ENCODE measurements around the gene INPP5A. TPM values are rescaled to one million over a fixed set of nuclear protein-coding genes. Genes with fewer than 3 reads are reported as not detected.

Gene INPP5A
- total RNA-seq, 4 donors from 2014 or later: 16.9 to 58.2 (median 29.5) TPM

- Histone ChIP-seq H3K4me3 (no peak overlapping the region), H3K27ac (no peak overlapping the region), H3K4me1 (peaks cover 15 to 62% (median 17%) of the 10 kb centered on the region in 3 donors), H3K9me3 (no peaks in the 10 kb centered on the region), H3K36me3 (peaks cover 0 to 4% (median 0%) of the 10 kb centered on the region in 3 donors), H3K27me3 (no peaks in the 10 kb centered on the region)
- no peak for DNase-seq
- no peak for TF ChIP-seq POLR2A (IDR thresholded peaks at IDR 0.05)
- no peak for TF ChIP-seq CTCF (IDR thresholded peaks at IDR 0.05)
- whole genome bisulfite sequencing, 2 donors: 77 to 79% methylated on average over 8 to 20 of the region's 29 CpGs
- intact Hi-C loops (cut with DNase I): no loop called here
Measured at GRCh38 chr10:132579027-132579859, 41.7 kb downstream of the INPP5A start.

GRCh38 chr10:132580143-132580542, 42.6 kb downstream of the INPP5A start:
- Histone ChIP-seq H3K27me3 (no peaks in the 10 kb centered on the region), H3K27ac (no peak overlapping the region), H3K4me3 (no peak overlapping the region), H3K4me1 (peaks cover 10 to 53% (median 12%) of the 10 kb centered on the region in 3 donors), H3K36me3 (peaks cover 0 to 4% (median 0%) of the 10 kb centered on the region in 3 donors), H3K9me3 (no peaks in the 10 kb centered on the region)
- intact Hi-C loops (cut with DNase I): no loop called here
- TF ChIP-seq CTCF (IDR thresholded peaks at IDR 0.05): no peak
- no peak for TF ChIP-seq POLR2A (IDR thresholded peaks at IDR 0.05)
- 89 to 91% methylated on average over 5 of the region's 5 CpGs for WGBS, 2 donors
- DNase-seq: no peak

- Histone ChIP-seq H3K27me3 (no peaks in the 10 kb centered on the region), H3K36me3 (peaks cover 0 to 4% (median 0%) of the 10 kb centered on the region in 3 donors), H3K9me3 (no peaks in the 10 kb centered on the region), H3K4me1 (peaks cover 7 to 52% (median 7%) of the 10 kb centered on the region in 3 donors), H3K27ac (no peak overlapping the region), H3K4me3 (no peak overlapping the region)
- DNase-seq: no peak
- WGBS, 2 donors: 50 to 55% methylated on average over 1 of the region's 1 CpG
- intact Hi-C loops (cut with DNase I): no loop called here
- TF ChIP-seq POLR2A (IDR thresholded peaks at IDR 0.05): no peak
- no peak for TF ChIP-seq CTCF (IDR thresholded peaks at IDR 0.05)
Measured at GRCh38 chr10:132580617-132581016, 43.0 kb downstream of the INPP5A start.

- H3K4me3 ChIP-seq: no peak overlapping the region
- intact Hi-C loops (cut with DNase I): no loop called here
- H3K4me1 ChIP-seq: peaks cover 3 to 52% (median 7%) of the 10 kb centered on the region in 3 donors
- H3K9me3 ChIP-seq: no peaks in the 10 kb centered on the region
- 95 to 100% methylated on average over 2 to 4 of the region's 4 CpGs for WGBS, 2 donors
- no peaks in the 10 kb centered on the region for H3K27me3 ChIP-seq
- no peak for DNase-seq
- peaks cover 0 to under 1% (median 0%) of the 10 kb centered on the region in 3 donors for H3K36me3 ChIP-seq
- H3K27ac ChIP-seq: no peak overlapping the region
- TF ChIP-seq CTCF (IDR thresholded peaks at IDR 0.05) (no peak), POLR2A (IDR thresholded peaks at IDR 0.05) (no peak)
Measured at GRCh38 chr10:132582137-132582536, 44.5 kb downstream of the INPP5A start.

GRCh38 chr10:132582771-132583170, 45.2 kb downstream of the INPP5A start:
- Histone ChIP-seq H3K4me1 (peaks cover 6 to 52% (median 11%) of the 10 kb centered on the region in 3 donors), H3K36me3 (no peaks in the 10 kb centered on the region), H3K9me3 (no peaks in the 10 kb centered on the region), H3K4me3 (no peak overlapping the region), H3K27me3 (no peaks in the 10 kb centered on the region), H3K27ac (no peak overlapping the region)
- TF ChIP-seq POLR2A (IDR thresholded peaks at IDR 0.05) (no peak), CTCF (IDR thresholded peaks at IDR 0.05) (no peak)
- intact Hi-C loops (cut with DNase I): no loop called here
- DNase-seq: no peak
- 78 to 86% methylated on average over 5 of the region's 5 CpGs for WGBS, 2 donors
